Tibial artery (tissue), 4 donors: ENCODE results near the gene ZFP36.

Experiments used
- DNase-seq, 2 donors: peaks; one replicate each; pipeline ENCODE4 v3.0.0-alpha.2; 2019
- H3K27ac ChIP-seq, 2 donors: fragments of 200-600 bp; sonication (generic) in 1 of 2; 1 replicate in 1 of 2; 2 replicates in 1 of 2; pipeline ENCODE4 v1.5.1; 2018 to 2019; ENCODE audit warnings: mild to moderate bottlenecking in 1 of 2
- H3K27me3 ChIP-seq, 2 donors: fragments of 200-600 bp; sonication (generic) in 1 of 2; one replicate each; pipeline versions ENCODE4 v1.5.1 to v1.6.0; 2016 to 2019
- H3K36me3 ChIP-seq, 3 donors: fragments of 200-600 bp; sonication (generic) in 2 of 3; one replicate each; pipeline ENCODE4 v1.5.1; 2016 to 2019; ENCODE audit warnings: mild to moderate bottlenecking in 2 of 3
- H3K4me1 ChIP-seq, 4 donors: fragments of 200-600 bp; sonication (generic) in 2 of 4; 1 replicate in 3 of 4; 2 replicates in 1 of 4; pipeline ENCODE4 v1.5.1; 2016 to 2019
- H3K4me3 ChIP-seq, 2 donors: fragments of 200-600 bp; sonication (generic) in 1 of 2; 1 replicate in 1 of 2; 2 replicates in 1 of 2; pipeline ENCODE4 v1.5.1; 2018 to 2019; ENCODE audit warnings: mild to moderate bottlenecking in 2 of 2
- H3K9me3 ChIP-seq, 3 donors: fragments of 200-600 bp; sonication (generic) in 1 of 3; one replicate each; pipeline ENCODE4 v1.5.1; 2016 to 2019
- intact Hi-C: fragments of 100-400 bp; cut with DNase I; formaldehyde crosslinking; loops from one replicate; pipeline ENCODE4 v1.15.0; 2023; ENCODE audit warnings: low total_unique reads
- TF ChIP-seq, protein P1 (sequence below), 2 experiments: fragments of 200-600 bp in 1 of 2; fragments of 450-650 bp in 1 of 2; IDR thresholded peaks; one replicate each; pipeline ENCODE4 v1.5.1; 2017 to 2019; ENCODE audit warnings: antibody characterized with exemption in 2 of 2, mild to moderate bottlenecking in 1 of 2, moderate library complexity in 1 of 2

ZFP36 gene

DNA sequence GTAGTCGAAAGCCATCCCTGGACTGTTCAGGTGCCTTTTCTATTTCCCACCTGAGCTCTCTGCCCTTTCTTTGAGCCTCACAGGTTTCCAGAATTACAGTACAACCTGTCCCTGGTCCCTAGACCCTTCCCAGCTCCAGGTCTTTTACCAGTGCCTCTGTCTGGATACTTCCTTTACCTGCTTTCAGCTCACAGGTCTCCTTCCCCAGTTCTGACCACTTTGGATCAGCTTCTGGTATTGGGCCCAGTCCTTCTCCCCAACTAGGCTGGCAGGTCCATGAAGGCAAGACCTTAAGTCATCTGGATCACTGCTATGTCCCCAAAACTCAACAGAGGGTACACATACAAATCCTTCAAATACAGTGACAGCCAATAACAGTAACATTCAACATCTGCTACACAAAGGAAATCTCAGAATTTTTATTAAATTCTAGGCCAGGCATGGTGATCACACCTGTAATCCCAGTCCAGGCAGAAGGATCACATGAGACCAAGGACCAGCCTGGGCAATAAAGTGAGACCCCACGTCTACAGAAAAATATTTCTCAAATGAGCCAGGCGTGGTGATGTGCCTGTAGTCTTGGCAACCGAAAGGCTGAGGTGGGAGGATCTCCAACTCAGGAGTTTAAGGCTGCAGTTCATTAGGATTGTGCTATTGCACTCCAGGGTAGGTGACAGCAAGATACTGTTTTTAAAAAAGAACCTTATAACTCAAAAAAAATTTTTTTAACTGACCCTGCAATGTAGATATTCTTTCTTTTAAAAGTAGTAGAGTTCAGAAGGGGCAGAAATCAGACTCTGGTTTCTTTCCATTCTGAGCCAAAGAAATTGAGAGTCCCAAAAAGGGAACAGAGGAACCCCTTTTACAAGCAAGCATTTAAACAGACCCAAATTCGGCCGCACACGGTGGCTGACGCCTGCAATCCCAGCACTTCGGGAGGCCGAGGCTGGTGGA lies 27.8 kb downstream of the ZFP36 start:
- TF ChIP-seq, protein P1, sequence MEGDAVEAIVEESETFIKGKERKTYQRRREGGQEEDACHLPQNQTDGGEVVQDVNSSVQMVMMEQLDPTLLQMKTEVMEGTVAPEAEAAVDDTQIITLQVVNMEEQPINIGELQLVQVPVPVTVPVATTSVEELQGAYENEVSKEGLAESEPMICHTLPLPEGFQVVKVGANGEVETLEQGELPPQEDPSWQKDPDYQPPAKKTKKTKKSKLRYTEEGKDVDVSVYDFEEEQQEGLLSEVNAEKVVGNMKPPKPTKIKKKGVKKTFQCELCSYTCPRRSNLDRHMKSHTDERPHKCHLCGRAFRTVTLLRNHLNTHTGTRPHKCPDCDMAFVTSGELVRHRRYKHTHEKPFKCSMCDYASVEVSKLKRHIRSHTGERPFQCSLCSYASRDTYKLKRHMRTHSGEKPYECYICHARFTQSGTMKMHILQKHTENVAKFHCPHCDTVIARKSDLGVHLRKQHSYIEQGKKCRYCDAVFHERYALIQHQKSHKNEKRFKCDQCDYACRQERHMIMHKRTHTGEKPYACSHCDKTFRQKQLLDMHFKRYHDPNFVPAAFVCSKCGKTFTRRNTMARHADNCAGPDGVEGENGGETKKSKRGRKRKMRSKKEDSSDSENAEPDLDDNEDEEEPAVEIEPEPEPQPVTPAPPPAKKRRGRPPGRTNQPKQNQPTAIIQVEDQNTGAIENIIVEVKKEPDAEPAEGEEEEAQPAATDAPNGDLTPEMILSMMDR (IDR thresholded peaks at IDR 0.05) = no peak
- H3K9me3 ChIP-seq = no peaks in the 10 kb centered on the region
- peaks cover 24 to 36% (median 35%) of the 10 kb centered on the region in 3 donors for H3K36me3 ChIP-seq
- H3K27ac ChIP-seq = peak overlapping the region; percentile 81 to 90
- H3K4me1 ChIP-seq = peaks cover 0 to 33% (median 23%) of the 10 kb centered on the region in 4 donors
- intact Hi-C loops = no loop called here
- H3K4me3 ChIP-seq = peak overlapping the region; percentile 84 to 85
- no peaks in the 10 kb centered on the region for H3K27me3 ChIP-seq
- no peak for DNase-seq

DNA sequence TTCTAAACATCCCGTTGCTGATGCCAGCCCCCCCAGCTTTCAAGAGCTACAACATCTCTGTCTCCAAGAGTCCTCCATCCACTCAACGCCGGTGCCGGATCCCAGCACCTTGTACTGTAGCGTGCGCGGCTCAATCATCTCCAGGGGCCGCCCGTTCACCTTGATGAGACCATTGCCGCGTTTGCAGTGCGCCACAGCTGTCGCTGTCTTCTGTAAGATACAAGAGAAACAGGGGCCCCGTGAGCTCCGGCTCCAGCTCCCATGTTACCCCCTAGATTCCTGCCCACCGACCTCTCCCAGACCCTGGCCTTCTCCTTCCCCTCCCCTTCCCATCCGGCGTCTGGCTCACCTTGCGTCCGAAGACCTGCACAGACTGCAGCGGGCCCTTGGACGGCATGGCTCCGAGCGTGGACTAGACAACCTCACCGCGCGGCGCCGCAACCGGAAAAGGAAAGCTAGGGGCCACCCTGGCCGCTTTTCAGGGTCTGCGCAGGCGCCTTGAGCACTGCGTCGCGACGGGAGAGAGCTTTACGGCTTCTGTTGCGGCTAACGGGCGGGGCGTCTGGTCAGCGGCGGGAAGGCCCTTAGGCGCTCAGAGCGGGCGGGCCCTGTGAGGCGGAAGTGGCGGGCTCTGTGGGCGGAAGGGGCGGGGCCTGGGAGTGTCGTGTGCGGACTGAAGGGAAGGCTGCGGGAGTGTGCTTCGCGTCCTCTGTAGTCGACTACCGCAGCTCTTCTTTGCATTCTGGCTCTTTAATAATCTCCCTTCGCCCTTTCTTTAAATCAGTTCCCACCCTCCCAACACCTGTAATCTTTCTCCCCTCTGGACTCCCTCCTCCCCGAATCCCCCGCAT lies 29.1 kb downstream of the ZFP36 start, which contains the start of gene RPS16:
Gene RPS16, minus strand, starts transcription at position 451 of the 851 bp plus-strand sequence. Its CDS starts 54 bp downstream, at position 397.
- intact Hi-C loops = no loop called here
- TF ChIP-seq, protein P1 (IDR thresholded peaks at IDR 0.05) = no peak
- peak; percentile 98 to 99 for DNase-seq

DNA sequence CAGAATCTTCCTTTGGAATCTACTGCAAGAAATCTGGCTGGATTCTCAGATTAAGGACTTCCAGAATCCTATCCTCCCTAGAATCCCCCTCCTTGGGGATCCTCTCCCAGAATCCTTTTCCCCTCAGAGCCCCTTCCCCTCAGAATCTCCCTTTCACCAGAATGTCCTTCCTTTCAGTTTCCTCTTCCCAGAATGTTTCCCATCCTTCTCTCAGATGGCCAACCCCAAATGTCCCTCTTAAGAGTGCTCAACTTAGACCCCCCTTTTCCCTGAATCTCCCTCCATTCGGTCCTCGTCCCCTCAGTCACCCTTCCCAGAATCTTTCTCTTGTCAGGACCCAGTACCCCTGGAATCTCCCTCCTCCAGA lies 29.7 kb downstream of the ZFP36 start:
- DNase-seq = no peak
- TF ChIP-seq, protein P1 (IDR thresholded peaks at IDR 0.05) = no peak
- no peaks in the 10 kb centered on the region for H3K9me3 ChIP-seq
- peak overlapping the region; percentile 84 to 85 for H3K4me3 ChIP-seq
- H3K27me3 ChIP-seq = no peaks in the 10 kb centered on the region
- peaks cover 24 to 34% (median 32%) of the 10 kb centered on the region in 3 donors for H3K36me3 ChIP-seq
- H3K27ac ChIP-seq = peak overlapping the region; percentile 81 to 90
- peaks cover 0 to 29% (median 25%) of the 10 kb centered on the region in 4 donors for H3K4me1 ChIP-seq
- intact Hi-C loops = no loop called here

More for the DNA sequence above, 29.1 kb downstream of the ZFP36 start, which contains the start of gene RPS16:
- Histone ChIP-seq H3K4me1 (peaks cover 0 to 29% (median 24%) of the 10 kb centered on the region in 4 donors), H3K36me3 (peaks cover 24 to 36% (median 35%) of the 10 kb centered on the region in 3 donors), H3K9me3 (no peaks in the 10 kb centered on the region), H3K27me3 (no peaks in the 10 kb centered on the region), H3K4me3 (peak within 1 kb of the TSS; percentile 84 to 85), H3K27ac (peak within 1 kb of the TSS; percentile 81 to 90)

DNA sequence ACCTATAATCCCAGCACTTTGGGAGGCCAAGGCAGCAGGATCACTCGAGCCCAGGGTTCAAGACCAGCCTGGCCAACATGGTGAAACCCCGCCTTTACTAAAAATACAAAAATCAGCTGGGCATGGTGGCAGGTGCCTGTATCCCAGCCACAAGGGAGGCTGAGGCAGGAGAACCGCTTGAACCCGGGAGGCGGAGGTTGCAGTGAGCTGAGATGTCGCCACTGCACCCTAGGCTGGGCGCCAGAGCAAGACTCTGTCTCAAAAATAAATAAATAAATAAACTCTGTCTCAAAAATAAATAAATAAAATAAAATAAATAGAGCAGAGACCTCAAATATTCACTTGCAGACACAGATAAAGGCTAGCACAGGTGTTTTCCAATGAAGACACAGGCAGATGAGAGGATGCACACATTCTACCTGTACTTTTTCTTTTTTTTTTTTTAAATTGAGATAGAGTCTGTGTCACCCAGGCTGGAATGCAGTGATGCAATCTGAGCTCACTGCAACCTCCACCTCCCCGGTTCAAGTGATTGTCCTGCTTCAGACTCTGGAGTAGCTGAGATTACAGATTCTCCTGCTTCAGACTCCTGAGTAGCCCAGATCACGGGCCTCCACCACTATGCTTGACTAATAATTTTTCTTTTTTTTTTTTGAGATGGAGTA lies 31.8 kb downstream of the ZFP36 start:
- peaks cover 0 to 29% (median 25%) of the 10 kb centered on the region in 4 donors for H3K4me1 ChIP-seq
- peaks cover 11 to 13% (median 12%) of the 10 kb centered on the region in 3 donors for H3K36me3 ChIP-seq
- intact Hi-C loops = no loop called here
- H3K9me3 ChIP-seq = no peaks in the 10 kb centered on the region
- no peak overlapping the region for H3K27ac ChIP-seq
- TF ChIP-seq, protein P1 (IDR thresholded peaks at IDR 0.05) = no peak
- DNase-seq = no peak
- H3K27me3 ChIP-seq = no peaks in the 10 kb centered on the region
- H3K4me3 ChIP-seq = no peak overlapping the region
